ENCODE measurements around the gene CPT1C. TPM values are rescaled to one million over a fixed set of nuclear protein-coding genes. Genes with fewer than 3 reads are reported as not detected.

Gene CPT1C
- total RNA-seq, 4 donors from 2014 or later: 1.8 to 5.9 (median 4.8) TPM

DNA sequence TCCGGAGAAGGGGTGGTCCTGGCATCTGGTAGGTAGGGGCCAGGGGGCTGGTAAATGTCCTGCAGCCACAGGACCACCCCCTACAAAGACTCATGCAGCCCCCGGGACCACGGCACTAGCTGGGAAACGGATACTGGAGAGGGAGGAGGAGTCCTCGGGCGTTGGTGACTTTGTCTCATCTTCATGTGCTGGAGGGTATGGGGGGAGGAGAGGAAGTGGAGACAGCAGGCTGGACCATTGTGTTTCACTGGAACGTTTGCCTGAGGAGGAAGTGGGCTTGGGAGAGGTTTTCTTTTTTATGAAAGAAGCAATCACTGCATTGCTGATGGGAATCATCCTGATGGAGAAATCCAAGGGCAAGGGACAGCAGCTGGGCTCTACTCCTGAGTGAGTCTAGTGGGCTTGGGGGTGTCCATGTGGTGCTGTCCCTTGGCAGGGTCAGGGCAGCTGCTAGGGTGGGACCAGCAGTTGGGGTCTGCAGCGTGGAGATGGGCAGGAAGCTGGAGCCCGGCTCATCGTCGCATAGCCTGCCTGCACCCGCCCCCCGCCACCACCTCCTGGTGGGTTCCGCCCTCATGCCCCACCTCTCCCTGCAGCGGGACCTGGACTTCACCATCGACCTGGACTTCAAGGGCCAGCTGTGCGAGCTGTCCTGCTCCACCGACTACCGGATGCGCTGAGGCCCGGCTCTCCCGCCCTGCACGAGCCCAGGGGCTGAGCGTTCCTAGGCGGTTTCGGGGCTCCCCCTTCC, 3.2 kb upstream of the CPT1C start:
- no peak for DNase-seq (ENCODE audit: low spot score)
- no peak for ATAC-seq (ENCODE audit: low FRiP score)
- TF ChIP-seq, protein P1, sequence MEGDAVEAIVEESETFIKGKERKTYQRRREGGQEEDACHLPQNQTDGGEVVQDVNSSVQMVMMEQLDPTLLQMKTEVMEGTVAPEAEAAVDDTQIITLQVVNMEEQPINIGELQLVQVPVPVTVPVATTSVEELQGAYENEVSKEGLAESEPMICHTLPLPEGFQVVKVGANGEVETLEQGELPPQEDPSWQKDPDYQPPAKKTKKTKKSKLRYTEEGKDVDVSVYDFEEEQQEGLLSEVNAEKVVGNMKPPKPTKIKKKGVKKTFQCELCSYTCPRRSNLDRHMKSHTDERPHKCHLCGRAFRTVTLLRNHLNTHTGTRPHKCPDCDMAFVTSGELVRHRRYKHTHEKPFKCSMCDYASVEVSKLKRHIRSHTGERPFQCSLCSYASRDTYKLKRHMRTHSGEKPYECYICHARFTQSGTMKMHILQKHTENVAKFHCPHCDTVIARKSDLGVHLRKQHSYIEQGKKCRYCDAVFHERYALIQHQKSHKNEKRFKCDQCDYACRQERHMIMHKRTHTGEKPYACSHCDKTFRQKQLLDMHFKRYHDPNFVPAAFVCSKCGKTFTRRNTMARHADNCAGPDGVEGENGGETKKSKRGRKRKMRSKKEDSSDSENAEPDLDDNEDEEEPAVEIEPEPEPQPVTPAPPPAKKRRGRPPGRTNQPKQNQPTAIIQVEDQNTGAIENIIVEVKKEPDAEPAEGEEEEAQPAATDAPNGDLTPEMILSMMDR (IDR thresholded peaks at IDR 0.05): no peak

DNA sequence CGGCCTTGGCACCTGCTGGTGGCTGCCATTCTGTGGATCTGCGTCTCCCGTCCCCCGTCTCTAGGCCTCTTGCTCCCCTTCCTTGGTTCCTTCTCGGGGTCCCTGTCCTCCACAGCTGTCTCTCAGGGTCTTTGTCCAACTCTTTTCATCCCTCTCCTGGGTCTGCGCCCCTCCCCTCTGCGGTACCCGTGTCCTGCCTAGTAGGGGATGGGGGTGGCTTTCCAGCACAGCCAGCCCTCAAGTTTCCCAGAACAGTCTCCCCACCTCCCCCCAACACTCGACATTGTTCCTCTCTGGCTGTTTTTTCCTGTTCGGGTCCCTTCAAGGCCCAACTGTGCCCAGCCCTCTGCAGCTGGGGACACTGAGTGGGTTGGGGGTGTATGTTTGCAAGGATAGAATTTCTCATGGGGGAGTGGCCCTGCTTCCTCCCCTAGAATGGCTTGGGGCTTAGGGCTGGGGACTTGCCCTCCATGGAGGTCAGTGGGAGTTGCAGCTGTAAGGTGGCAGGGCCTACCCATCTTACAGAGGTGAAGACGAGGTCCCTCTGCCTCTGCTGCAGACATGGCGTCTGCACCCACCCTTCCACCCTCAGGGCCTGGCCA, 2.3 kb upstream of the CPT1C start:
- DNase-seq (ENCODE audit: low spot score) (no peak), ATAC-seq (ENCODE audit: low FRiP score) (no peak)
- TF ChIP-seq, protein P1 (IDR thresholded peaks at IDR 0.05): no peak

DNA sequence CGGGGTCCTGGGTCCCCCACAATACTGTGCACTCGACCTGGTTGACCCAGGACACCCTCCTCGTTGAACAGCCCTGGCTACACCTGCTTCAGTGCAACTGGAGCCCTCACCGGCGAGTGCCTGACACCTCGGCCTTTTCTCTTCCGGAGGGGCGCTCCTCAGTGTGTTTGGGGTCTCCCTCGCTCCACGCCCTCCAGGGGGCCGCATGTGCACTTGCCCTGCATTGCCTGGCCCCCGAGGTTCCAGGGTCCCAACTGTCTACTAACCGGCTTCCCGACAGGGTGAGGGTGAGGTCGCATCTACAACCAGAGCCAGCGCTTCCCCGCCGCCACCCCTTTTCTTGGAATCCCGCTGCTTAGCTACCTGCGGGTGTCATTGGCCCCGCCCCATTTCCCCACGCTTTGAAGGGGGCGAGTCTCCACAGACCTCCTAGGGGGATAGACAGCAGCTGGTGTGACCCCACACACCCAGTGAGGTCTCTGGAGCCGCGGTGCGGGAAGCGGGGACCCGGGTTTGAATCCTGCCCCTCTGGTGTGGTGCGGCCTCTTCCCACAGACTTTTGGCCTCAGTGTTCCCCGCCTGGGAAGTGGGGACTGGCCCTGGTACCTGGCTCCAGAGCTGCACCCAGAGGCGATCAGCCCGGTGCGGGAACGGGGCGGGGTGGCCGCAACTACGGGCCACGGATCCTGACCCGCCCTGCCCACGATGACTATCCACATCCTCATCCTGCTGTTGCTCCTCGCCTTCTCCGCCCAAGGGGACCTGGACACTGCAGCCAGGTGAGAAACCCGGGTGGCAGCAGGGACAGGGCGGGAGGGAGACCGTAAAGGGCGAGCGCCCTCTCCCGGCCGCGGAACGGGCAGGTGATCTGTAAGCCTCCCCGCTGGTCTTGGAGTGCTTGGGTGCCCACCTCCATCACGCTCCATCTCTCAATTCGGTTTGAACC, 1.5 kb upstream of the CPT1C start, which contains the start of gene ADM5:
Gene ADM5, plus strand, starts transcription at position 462 of the 946 bp plus-strand sequence. Its CDS starts 244 bp downstream, at position 706.
- no peak for DNase-seq (ENCODE audit: low spot score)
- ATAC-seq (ENCODE audit: low FRiP score): peak; percentile 33
- TF ChIP-seq, protein P1 (IDR thresholded peaks at IDR 0.05): no peak

DNA sequence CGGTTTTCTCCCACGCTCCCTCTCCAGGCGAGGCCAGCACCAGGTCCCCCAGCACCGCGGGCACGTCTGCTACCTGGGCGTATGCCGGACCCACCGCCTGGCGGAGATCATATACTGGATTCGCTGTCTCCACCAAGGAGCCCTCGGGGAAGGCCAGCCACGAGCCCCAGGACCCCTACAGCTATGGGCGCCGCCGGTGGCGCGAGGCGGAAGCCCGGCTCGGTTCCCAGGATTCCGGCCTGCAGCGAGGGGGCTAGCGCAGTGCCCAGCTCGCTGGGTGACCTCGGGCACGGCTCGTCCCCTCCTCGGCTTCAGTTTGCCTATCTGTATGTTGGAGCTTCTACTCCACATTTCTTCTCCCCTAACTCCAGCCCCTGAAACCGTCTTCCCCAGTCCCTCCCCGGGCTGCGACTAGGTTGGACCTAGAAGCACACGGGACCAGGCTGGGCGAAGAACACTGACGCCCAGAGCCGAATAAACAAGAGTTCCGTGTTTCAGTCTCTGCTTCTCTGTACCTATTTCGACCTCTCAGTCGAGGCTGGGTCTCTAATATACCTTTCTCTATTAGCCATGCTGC, 749 bp upstream of the CPT1C start:
- DNase-seq (ENCODE audit: low spot score): no peak
- TF ChIP-seq, protein P1 (IDR thresholded peaks at IDR 0.05): no peak
- ATAC-seq (ENCODE audit: low FRiP score): peak; percentile 1

DNA sequence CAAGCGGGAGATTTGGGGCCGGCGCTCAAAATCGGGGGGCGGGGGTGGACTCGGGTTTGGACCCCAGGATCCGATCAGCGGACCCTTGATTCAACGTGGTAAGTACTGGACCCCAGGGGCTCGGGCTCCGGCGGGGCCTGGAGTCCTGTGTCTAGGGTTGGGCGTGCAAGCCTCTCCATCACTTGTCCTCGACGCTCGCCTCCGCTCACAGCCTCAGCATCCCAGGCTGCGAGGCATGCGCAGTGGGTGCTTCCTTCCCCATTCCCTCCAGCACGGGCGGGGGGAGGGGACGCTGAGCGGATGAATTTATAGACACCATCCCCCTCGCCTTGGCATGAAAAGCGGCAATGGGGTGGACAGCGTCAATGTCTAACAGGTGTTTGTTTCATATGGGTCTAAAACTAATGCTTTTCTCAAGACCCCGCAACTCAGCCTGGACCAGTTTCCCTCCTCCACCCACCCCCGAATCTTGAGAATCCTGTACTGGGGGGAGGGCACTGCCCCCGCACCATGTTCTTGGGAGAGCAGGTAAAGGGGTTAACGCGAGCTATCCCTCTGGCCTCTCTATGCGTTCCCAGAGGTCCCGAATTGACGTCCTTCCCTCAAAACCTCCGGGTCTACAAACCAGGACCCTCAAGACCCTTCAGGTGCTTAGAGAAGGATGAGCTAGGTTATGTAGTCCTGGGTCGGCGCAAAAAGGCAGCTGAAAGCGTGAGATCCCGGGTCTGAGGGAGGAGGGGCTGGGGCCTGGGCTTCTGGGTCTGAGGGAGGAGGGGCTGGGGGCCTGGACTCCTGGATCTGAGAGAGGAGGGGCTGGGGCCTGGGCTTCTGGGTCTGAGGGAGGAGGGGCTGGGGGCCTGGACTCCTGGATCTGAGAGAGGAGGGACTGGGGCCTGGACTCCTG, 579 bp downstream of the CPT1C start:
- TF ChIP-seq, protein P1 (IDR thresholded peaks at IDR 0.05): no peak
- ATAC-seq (ENCODE audit: low FRiP score) (no peak), DNase-seq (ENCODE audit: low spot score) (no peak)

DNA sequence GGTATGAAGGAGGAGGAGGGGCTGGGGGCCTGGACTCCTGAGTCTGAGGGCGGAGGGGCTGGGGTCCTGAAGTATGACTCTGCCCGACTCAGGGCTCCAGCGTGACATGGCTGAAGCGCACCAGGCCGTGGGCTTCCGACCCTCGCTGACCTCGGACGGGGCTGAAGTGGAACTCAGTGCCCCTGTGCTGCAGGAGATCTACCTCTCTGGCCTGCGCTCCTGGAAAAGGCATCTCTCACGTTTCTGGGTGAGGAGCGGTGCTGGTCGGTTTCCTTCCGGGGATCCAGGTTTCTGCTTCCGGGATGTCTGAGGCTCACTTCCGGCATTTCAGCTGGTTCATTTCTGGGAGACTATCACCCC, 1.2 kb downstream of the CPT1C start:
- TF ChIP-seq, protein P1 (IDR thresholded peaks at IDR 0.05): no peak
- DNase-seq (ENCODE audit: low spot score) (no peak), ATAC-seq (ENCODE audit: low FRiP score) (no peak)
